OCI-LY3 (cell line): ENCODE measurements around the gene TDRD1.

Experiments used
- H2AFZ ChIP-seq: fragments of 200-600, 300-600 bp; shearing (Covaris generic); 2 replicates; pipeline ENCODE4 v1.6.0; 2014; ENCODE audit warnings: antibody characterized with exemption, low read depth, low read length
- H3K27ac ChIP-seq: fragments of 200-600, 300-600 bp; sonication (generic); 2 replicates; pipeline ENCODE4 v1.5.1; 2014; ENCODE audit warnings: mild to moderate bottlenecking, low read length, moderate library complexity, mixed read lengths
- H3K27me3 ChIP-seq: fragments of 200-600, 300-600 bp; sonication (generic); 2 replicates; pipeline ENCODE4 v1.6.1; 2014; ENCODE audit warnings: low read depth, low read length, mixed read lengths
- H3K36me3 ChIP-seq: fragments of 200-600, 300-600 bp; sonication (generic); replicated peaks from 2 replicates; pipeline ENCODE3; 2014; ENCODE audit warnings: low read depth, low read length, mixed read lengths
- H3K4me1 ChIP-seq: fragments of 300-600, 200-600 bp; sonication (generic); 2 replicates; pipeline ENCODE4 v1.6.1; 2014; ENCODE audit warnings: low read length, mixed read lengths
- H3K4me2 ChIP-seq: fragments of 200-600, 300-600 bp; sonication (generic); 2 replicates; pipeline ENCODE4 v1.6.1; 2014; ENCODE audit warnings: low read length, mixed read lengths
- H3K4me3 ChIP-seq: fragments of 300-600, 200-600 bp; sonication (generic); 2 replicates; pipeline ENCODE4 v1.5.1; 2014; ENCODE audit warnings: antibody characterized with exemption, mild to moderate bottlenecking, low read length, moderate library complexity
- H3K79me2 ChIP-seq: fragments of 300-600, 200-600 bp; shearing (Covaris generic); 2 replicates; pipeline ENCODE4 v1.6.1; 2014; ENCODE audit warnings: mild to moderate bottlenecking, low read length, mixed read lengths
- H3K9ac ChIP-seq: fragments of 300-600, 200-600 bp; shearing (Covaris generic); 2 replicates; pipeline ENCODE4 v1.6.0; 2014; ENCODE audit warnings: mild to moderate bottlenecking, low read length, moderate library complexity
- H3K9me3 ChIP-seq: fragments of 200-600, 300-600 bp; shearing (Covaris generic); 2 replicates; pipeline ENCODE4 v1.6.1; 2014; ENCODE audit warnings: low read length, mixed read lengths; ENCODE audit not compliant: insufficient read depth
- H4K20me1 ChIP-seq: fragments of 200-600, 300-600 bp; sonication (generic); 2 replicates; pipeline ENCODE4 v1.6.1; 2016; ENCODE audit warnings: low read length, mixed read lengths; ENCODE audit not compliant: insufficient read depth
- CTCF ChIP-seq: fragments of 200-600, 300-600 bp; sonication (generic); IDR thresholded peaks from 2 replicates; pipeline ENCODE4 v1.5.1; 2014; ENCODE audit warnings: antibody characterized with exemption, low read length, low read depth
- EZH2phosphoT487 ChIP-seq: fragments of 200-600 bp; shearing (Covaris generic); IDR thresholded peaks from 2 replicates; pipeline ENCODE4 v1.6.1; 2018; ENCODE audit warnings: antibody characterized with exemption, mixed run types, low read depth

TDRD1 gene

GRCh38 chr10:114257498-114257897 is 78.3 kb downstream of the TDRD1 start:
- H3K27me3 ChIP-seq, result no peaks in the 10 kb centered on the region
- no peak overlapping the region for H3K4me3 ChIP-seq
- H3K36me3 ChIP-seq, result no peaks in the 10 kb centered on the region
- H4K20me1 ChIP-seq, result no peaks in the 10 kb centered on the region
- H3K79me2 ChIP-seq, result no peaks in the 10 kb centered on the region
- H3K9me3 ChIP-seq, result no peaks in the 10 kb centered on the region
- H3K9ac ChIP-seq, result no peak overlapping the region
- no peaks in the 10 kb centered on the region for H3K4me1 ChIP-seq
- no peak overlapping the region for H3K27ac ChIP-seq
- no peak overlapping the region for H3K4me2 ChIP-seq
- H2AFZ ChIP-seq, result no peak overlapping the region
- TF ChIP-seq CTCF (no peak), EZH2phosphoT487 (no peak)

- TF ChIP-seq CTCF (no peak), EZH2phosphoT487 (no peak)
- Histone ChIP-seq H3K4me3 (no peak overlapping the region), H4K20me1 (no peaks in the 10 kb centered on the region), H3K9ac (no peak overlapping the region), H2AFZ (no peak overlapping the region), H3K27me3 (no peaks in the 10 kb centered on the region), H3K4me1 (no peaks in the 10 kb centered on the region), H3K4me2 (no peak overlapping the region), H3K36me3 (no peaks in the 10 kb centered on the region), H3K27ac (no peak overlapping the region), H3K79me2 (no peaks in the 10 kb centered on the region), H3K9me3 (no peaks in the 10 kb centered on the region)
Observed at GRCh38 chr10:114258274-114258840, 79.2 kb downstream of the TDRD1 start.

- no peak overlapping the region for H3K9ac ChIP-seq
- no peaks in the 10 kb centered on the region for H3K9me3 ChIP-seq
- H3K36me3 ChIP-seq, result no peaks in the 10 kb centered on the region
- no peak overlapping the region for H2AFZ ChIP-seq
- TF ChIP-seq EZH2phosphoT487, result no peak
- no peak for TF ChIP-seq CTCF
- H3K79me2 ChIP-seq, result no peaks in the 10 kb centered on the region
- H3K4me1 ChIP-seq, result no peaks in the 10 kb centered on the region
- H4K20me1 ChIP-seq, result no peaks in the 10 kb centered on the region
- no peak overlapping the region for H3K4me2 ChIP-seq
- H3K4me3 ChIP-seq, result no peak overlapping the region
- H3K27ac ChIP-seq, result no peak overlapping the region
- no peaks in the 10 kb centered on the region for H3K27me3 ChIP-seq
Observed at GRCh38 chr10:114259824-114260223, 80.7 kb downstream of the TDRD1 start.

GRCh38 chr10:114260366-114260765 is 81.2 kb downstream of the TDRD1 start:
- H3K27me3 ChIP-seq, result no peaks in the 10 kb centered on the region
- no peaks in the 10 kb centered on the region for H4K20me1 ChIP-seq
- H3K4me1 ChIP-seq, result no peaks in the 10 kb centered on the region
- no peaks in the 10 kb centered on the region for H3K9me3 ChIP-seq
- no peaks in the 10 kb centered on the region for H3K79me2 ChIP-seq
- no peak overlapping the region for H3K4me2 ChIP-seq
- TF ChIP-seq EZH2phosphoT487 (no peak), CTCF (no peak)
- no peak overlapping the region for H3K9ac ChIP-seq
- no peaks in the 10 kb centered on the region for H3K36me3 ChIP-seq
- H2AFZ ChIP-seq, result no peak overlapping the region
- no peak overlapping the region for H3K27ac ChIP-seq
- H3K4me3 ChIP-seq, result no peak overlapping the region
